H9 (cell line): ENCODE measurements around the gene SLC7A6. TPM values are rescaled to one million over a fixed set of nuclear protein-coding genes. Genes with fewer than 3 reads are reported as not detected.

Experiments used
- DNase-seq: peaks from one replicate; pipeline ENCODE4 v3.0.0-alpha.2; 2017
- H2AFZ ChIP-seq: one replicate; pipeline ENCODE4 v1.6.1; 2013; ENCODE audit warnings: mild to moderate bottlenecking, low read length, control low read depth, moderate library complexity
- H2AK5ac ChIP-seq: 2 replicates; pipeline ENCODE4 v1.6.1; 2013; ENCODE audit warnings: low read length, control low read depth, mixed read lengths; ENCODE audit not compliant: insufficient read length
- H2BK120ac ChIP-seq: one replicate; pipeline ENCODE4 v1.6.1; 2013; ENCODE audit warnings: low read depth, mild to moderate bottlenecking, low read length, control low read depth, inconsistent platforms; ENCODE audit not compliant: poor library complexity, severe bottlenecking
- H2BK12ac ChIP-seq: 2 replicates; pipeline ENCODE4 v1.6.1; 2013; ENCODE audit warnings: low read length, control low read depth, mixed read lengths, low read depth; ENCODE audit not compliant: insufficient read length
- H2BK15ac ChIP-seq: 2 replicates; pipeline ENCODE4 v1.6.1; 2013; ENCODE audit warnings: low read depth, low read length, control low read depth
- H2BK20ac ChIP-seq: one replicate; pipeline ENCODE4 v1.6.1; 2013; ENCODE audit warnings: low read depth, mild to moderate bottlenecking, low read length, control low read depth, inconsistent platforms; ENCODE audit not compliant: poor library complexity, severe bottlenecking
- H2BK5ac ChIP-seq: 2 replicates; pipeline ENCODE4 v1.6.1; 2013; ENCODE audit warnings: low read length, control low read depth, mixed read lengths; ENCODE audit not compliant: insufficient read length
- H3K14ac ChIP-seq: 2 replicates; pipeline ENCODE4 v1.6.1; 2013; ENCODE audit warnings: low read length, control low read depth; ENCODE audit not compliant: insufficient read depth
- H3K18ac ChIP-seq: 2 replicates; pipeline ENCODE4 v1.6.1; 2013; ENCODE audit warnings: low read depth, mild to moderate bottlenecking, mixed read lengths, low read length, control low read depth; ENCODE audit not compliant: insufficient read length
- H3K23ac ChIP-seq: 2 replicates; pipeline ENCODE4 v1.6.1; 2013; ENCODE audit warnings: low read length, control low read depth, mixed read lengths, low read depth; ENCODE audit not compliant: insufficient read length
- H3K23me2 ChIP-seq: 2 replicates; pipeline ENCODE4 v1.6.1; 2013; ENCODE audit warnings: low read depth, mild to moderate bottlenecking, mixed read lengths, low read length, control low read depth; ENCODE audit not compliant: insufficient read length, poor library complexity, severe bottlenecking
- H3K27ac ChIP-seq: 2 replicates; pipeline ENCODE4 v1.5.1; 2013; ENCODE audit warnings: low read length, control low read depth, mixed read lengths, low read depth; ENCODE audit not compliant: insufficient read length
- H3K27me3 ChIP-seq: 2 replicates; pipeline ENCODE4 v1.6.1; 2013; ENCODE audit warnings: low read length, control low read depth, inconsistent platforms; ENCODE audit not compliant: insufficient read depth
- H3K4ac ChIP-seq: 2 replicates; pipeline ENCODE4 v1.6.1; 2013; ENCODE audit warnings: low read depth, mild to moderate bottlenecking, control low read depth, inconsistent platforms, low read length, moderate library complexity
- H3K4me1 ChIP-seq: 2 replicates; pipeline ENCODE4 v1.6.1; 2013; ENCODE audit warnings: low read length, control low read depth, inconsistent platforms; ENCODE audit not compliant: insufficient read depth
- H3K4me2 ChIP-seq: 2 replicates; pipeline ENCODE4 v1.6.1; 2013; ENCODE audit warnings: low read length, control low read depth, mixed read lengths; ENCODE audit not compliant: insufficient read length, insufficient read depth
- H3K56ac ChIP-seq: 2 replicates; pipeline ENCODE4 v1.6.1; 2013; ENCODE audit warnings: low read depth, mild to moderate bottlenecking, mixed read lengths, low read length, control low read depth; ENCODE audit not compliant: insufficient read length
- H3K79me1 ChIP-seq: 2 replicates; pipeline ENCODE4 v1.6.1; 2013; ENCODE audit warnings: low read depth, mild to moderate bottlenecking, moderate library complexity, low read length, control low read depth, inconsistent platforms; ENCODE audit not compliant: insufficient read depth, poor library complexity, severe bottlenecking
- H3K79me2 ChIP-seq: 2 replicates; pipeline ENCODE4 v1.6.1; 2013; ENCODE audit warnings: low read length, control low read depth, inconsistent platforms; ENCODE audit not compliant: insufficient read depth
- H3K9ac ChIP-seq: 2 replicates; pipeline ENCODE4 v1.6.1; 2013; ENCODE audit warnings: low read length, control low read depth, mixed read lengths; ENCODE audit not compliant: insufficient read length; ENCODE audit errors: extremely low read depth
- H3K9me3 ChIP-seq: one replicate; pipeline ENCODE4 v1.6.1; 2013; ENCODE audit warnings: low read depth, low read length, inconsistent platforms; ENCODE audit not compliant: control insufficient read depth
- H3T11ph ChIP-seq: one replicate; pipeline ENCODE4 v1.6.1; 2013; ENCODE audit warnings: mild to moderate bottlenecking, low read length, control low read depth, inconsistent platforms
- H4K20me1 ChIP-seq: one replicate; pipeline ENCODE4 v1.6.1; 2013; ENCODE audit not compliant: control insufficient read depth, insufficient read length, insufficient read depth
- H4K5ac ChIP-seq: 2 replicates; pipeline ENCODE4 v1.6.1; 2013; ENCODE audit warnings: low read depth, mild to moderate bottlenecking, mixed read lengths, low read length, control low read depth; ENCODE audit not compliant: insufficient read length
- H4K8ac ChIP-seq: replicated peaks from 2 replicates; pipeline ENCODE4 v1.6.1; 2013; ENCODE audit warnings: low read length, control low read depth, mixed read lengths, low read depth; ENCODE audit not compliant: insufficient read length
- H4K91ac ChIP-seq: 2 replicates; pipeline ENCODE4 v1.6.1; 2013; ENCODE audit warnings: low read depth, mild to moderate bottlenecking, moderate library complexity, mixed read lengths, low read length, control low read depth; ENCODE audit not compliant: insufficient read length
- H3K27ac Mint-ChIP-seq, 3 experiments: 2 replicates in 2 of 3; 3 replicates in 1 of 3; pipeline ENCODE4 v1.8.0; 2020 to 2021; ENCODE audit warnings: mixed read lengths in 3 of 3, mild to moderate bottlenecking in 1 of 3, moderate library complexity in 1 of 3
- H3K27me3 Mint-ChIP-seq: 2 replicates; pipeline ENCODE4 v1.8.0; 2021; ENCODE audit warnings: low read depth, mild to moderate bottlenecking, moderate library complexity, mixed read lengths
- H3K36me3 Mint-ChIP-seq, 3 experiments: 2 replicates in 2 of 3; 3 replicates in 1 of 3; pipeline ENCODE4 v1.8.0; 2020 to 2021; ENCODE audit warnings: low read depth in 3 of 3, mixed read lengths in 3 of 3; ENCODE audit not compliant: insufficient read depth in 1 of 3
- H3K4me1 Mint-ChIP-seq, 2 experiments: 2 replicates each; pipeline ENCODE4 v1.8.0; 2020; ENCODE audit warnings: mixed read lengths in 2 of 2
- H3K4me3 Mint-ChIP-seq, 2 experiments: 2 replicates in 1 of 2; 3 replicates in 1 of 2; pipeline ENCODE4 v1.8.0; 2020 to 2021; ENCODE audit warnings: mild to moderate bottlenecking in 2 of 2, mixed read lengths in 2 of 2, moderate library complexity in 1 of 2
- H3K9me3 Mint-ChIP-seq, 2 experiments: 2 replicates in 1 of 2; 3 replicates in 1 of 2; pipeline ENCODE4 v1.8.0; 2020; ENCODE audit warnings: mild to moderate bottlenecking in 2 of 2, mixed read lengths in 2 of 2, moderate library complexity in 1 of 2
- CTCF ChIP-seq: fragments of 200-600 bp; sonication (generic); conservative IDR thresholded peaks from 3 replicates; pipeline ENCODE4 v1.8.0; 2021; ENCODE audit warnings: antibody characterized with exemption, mild to moderate bottlenecking
- WGBS: extraction: QIAGEN DNeasy Blood & Tissue Kit; methylation state at CpG from one replicate; pipeline ENCODE4 v1.1.7; 2013; ENCODE audit warnings: missing lambda C conversion rate, low lambda C conversion rate, mixed read lengths; ENCODE audit not compliant: insufficient read length; ENCODE audit errors: extremely low coverage; 5-methylcytosine and 5-hydroxymethylcytosine counted together
- total RNA-seq: library from RNA; stranded (reverse); gene quantifications from 2 replicates; pipeline ENCODE4 v1.2.1, GENCODE V29; 2021

The SLC7A6 gene
- total RNA-seq, 1 experiment from 2014 or later, result 21.1 TPM

DNA sequence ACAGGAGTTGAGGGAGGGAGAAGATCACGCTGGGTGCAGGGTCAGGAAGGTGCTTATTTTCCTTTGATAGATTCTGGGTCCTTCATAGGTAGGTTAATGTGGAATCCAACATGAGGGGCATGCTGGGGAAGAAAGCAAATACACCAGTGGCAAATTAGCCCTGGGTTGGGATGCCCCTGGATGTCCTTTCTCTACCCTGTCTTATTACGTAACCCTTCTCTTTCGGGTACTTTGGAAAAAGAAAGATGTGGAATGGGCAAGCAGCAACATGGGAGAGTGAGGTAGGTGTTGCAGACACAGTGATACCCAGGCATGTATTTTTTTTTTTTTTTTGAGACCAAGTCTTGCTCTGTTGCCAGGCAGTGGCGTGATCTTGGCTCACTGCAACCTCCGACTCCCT, 9.1 kb downstream of the SLC7A6 start:
- H4K8ac ChIP-seq, result no peak overlapping the region
- Mint-ChIP-seq H3K4me3 (no peak overlapping the region), H3K36me3 (peaks cover 16 to 25% (median 16%) of the 10 kb centered on the region in 3 experiments; a peak in 5 of 7 replicates), H3K4me1 (peaks cover 6 to 9% of the 10 kb centered on the region in 2 experiments), H3K27me3 (no peaks in the 10 kb centered on the region), H3K27ac (peak overlapping the region in 2 of 3 experiments; percentile 10 to 45; a peak in 3 of 7 replicates), H3K9me3 (no peaks in the 10 kb centered on the region)
- peaks cover 1% of the 10 kb centered on the region; the same call in 1 of the 2 replicates for H3K79me2 ChIP-seq
- no CpG with 5 or more reads among the region's 5 CpGs for WGBS
- no peak overlapping the region for H2BK12ac ChIP-seq
- H4K20me1 ChIP-seq, result no peaks in the 10 kb centered on the region
- H3K27ac ChIP-seq, result no peak overlapping the region
- H3K4ac ChIP-seq, result no peak overlapping the region
- no peaks in the 10 kb centered on the region for H3K4me1 ChIP-seq
- H4K5ac ChIP-seq, result no peak overlapping the region
- no peak for TF ChIP-seq CTCF
- H4K91ac ChIP-seq, result no peak overlapping the region
- no peak overlapping the region for H2BK5ac ChIP-seq
- no peak overlapping the region for H3K56ac ChIP-seq
- no peak overlapping the region for H3K18ac ChIP-seq
- DNase-seq, result no peak
- no peak overlapping the region for H3K14ac ChIP-seq
- no peak overlapping the region for H3T11ph ChIP-seq
- H3K23me2 ChIP-seq, result no peaks in the 10 kb centered on the region
- no peak overlapping the region for H2BK120ac ChIP-seq
- H3K23ac ChIP-seq, result no peak overlapping the region
- H2BK15ac ChIP-seq, result no peak overlapping the region
- peaks cover 3% of the 10 kb centered on the region for H3K79me1 ChIP-seq
- no peaks in the 10 kb centered on the region for H3K27me3 ChIP-seq
- no peaks in the 10 kb centered on the region for H3K9me3 ChIP-seq
- H2AK5ac ChIP-seq, result no peak overlapping the region
- no peak overlapping the region for H3K4me2 ChIP-seq
- H2AFZ ChIP-seq, result no peak overlapping the region
- no peak overlapping the region for H2BK20ac ChIP-seq
- no peak overlapping the region for H3K9ac ChIP-seq
